ENCODE results near the gene HOXA9.

DNA sequence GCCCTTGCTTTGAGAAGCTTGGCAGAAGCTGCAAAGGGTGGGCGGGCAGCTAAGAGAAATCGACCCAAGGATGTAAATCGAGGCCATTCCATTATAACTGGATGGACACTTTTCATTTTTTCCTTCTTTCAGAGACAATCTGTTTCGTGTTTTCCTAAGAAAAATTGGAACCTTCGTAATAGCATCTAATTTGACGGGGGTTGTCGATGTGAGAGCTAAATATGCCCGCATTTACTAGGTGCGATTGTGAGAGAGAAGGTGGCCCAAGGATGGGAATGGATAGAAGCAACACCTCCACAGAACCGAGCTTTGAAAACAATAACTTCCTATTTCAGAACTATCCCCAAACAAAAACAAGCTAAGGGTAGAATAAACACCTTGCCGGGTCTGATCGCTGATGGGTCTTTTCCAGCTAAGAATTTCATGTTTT, 33.9 kb downstream of the HOXA9 start:
- TF ChIP-seq, protein P1, sequence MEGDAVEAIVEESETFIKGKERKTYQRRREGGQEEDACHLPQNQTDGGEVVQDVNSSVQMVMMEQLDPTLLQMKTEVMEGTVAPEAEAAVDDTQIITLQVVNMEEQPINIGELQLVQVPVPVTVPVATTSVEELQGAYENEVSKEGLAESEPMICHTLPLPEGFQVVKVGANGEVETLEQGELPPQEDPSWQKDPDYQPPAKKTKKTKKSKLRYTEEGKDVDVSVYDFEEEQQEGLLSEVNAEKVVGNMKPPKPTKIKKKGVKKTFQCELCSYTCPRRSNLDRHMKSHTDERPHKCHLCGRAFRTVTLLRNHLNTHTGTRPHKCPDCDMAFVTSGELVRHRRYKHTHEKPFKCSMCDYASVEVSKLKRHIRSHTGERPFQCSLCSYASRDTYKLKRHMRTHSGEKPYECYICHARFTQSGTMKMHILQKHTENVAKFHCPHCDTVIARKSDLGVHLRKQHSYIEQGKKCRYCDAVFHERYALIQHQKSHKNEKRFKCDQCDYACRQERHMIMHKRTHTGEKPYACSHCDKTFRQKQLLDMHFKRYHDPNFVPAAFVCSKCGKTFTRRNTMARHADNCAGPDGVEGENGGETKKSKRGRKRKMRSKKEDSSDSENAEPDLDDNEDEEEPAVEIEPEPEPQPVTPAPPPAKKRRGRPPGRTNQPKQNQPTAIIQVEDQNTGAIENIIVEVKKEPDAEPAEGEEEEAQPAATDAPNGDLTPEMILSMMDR (IDR thresholded peaks at IDR 0.05; ENCODE audit: low read depth, low read length, missing input control), result no peak
- TF ChIP-seq YY1 (IDR thresholded peaks at IDR 0.05), result no peak
- no peak for TF ChIP-seq EGR1 (IDR thresholded peaks at IDR 0.05; ENCODE audit: low read depth in 2 of 2)
- TF ChIP-seq JUND (IDR thresholded peaks at IDR 0.05), result no peak
- TF ChIP-seq, protein P2, sequence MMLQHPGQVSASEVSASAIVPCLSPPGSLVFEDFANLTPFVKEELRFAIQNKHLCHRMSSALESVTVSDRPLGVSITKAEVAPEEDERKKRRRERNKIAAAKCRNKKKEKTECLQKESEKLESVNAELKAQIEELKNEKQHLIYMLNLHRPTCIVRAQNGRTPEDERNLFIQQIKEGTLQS (IDR thresholded peaks at IDR 0.05), result no peak
- TF ChIP-seq, protein P3, sequence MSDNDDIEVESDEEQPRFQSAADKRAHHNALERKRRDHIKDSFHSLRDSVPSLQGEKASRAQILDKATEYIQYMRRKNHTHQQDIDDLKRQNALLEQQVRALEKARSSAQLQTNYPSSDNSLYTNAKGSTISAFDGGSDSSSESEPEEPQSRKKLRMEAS (IDR thresholded peaks at IDR 0.05), result no peak
